Spleen (tissue), 7 donors: ENCODE measurements around the gene MAPK7.

Experiments used
- POLR2AphosphoS5 ChIP-seq, 3 donors: sonication (generic); formaldehyde crosslinking; IDR thresholded peaks; one replicate each; pipeline ENCODE4 v1.5.1; 2017; ENCODE audit warnings: antibody characterized with exemption in 3 of 3
- TF ChIP-seq, protein P1 (sequence below), 11 experiments: fragments of 200-600 bp in 7 of 11; fragments of 450-650 bp in 4 of 11; sonication (generic) in 4 of 11; IDR thresholded peaks in 8 of 11; conservative IDR thresholded peaks in 3 of 11; 1 replicate in 7 of 11; 2 replicates in 4 of 11; pipeline versions ENCODE4 v1.4.0 to v1.8.0; 2016 to 2021; ENCODE audit warnings: antibody characterized with exemption in 11 of 11, inconsistent platforms in 4 of 11, mild to moderate bottlenecking in 1 of 11
- donor health status: DM: no; HTN: no; CAD: no; lungs with moderate emphysema.
- donor health status: DM: no; HTN: no; CAD: no.
- donor health status: DM: no; HTN: no; CAD: no.

DNA sequence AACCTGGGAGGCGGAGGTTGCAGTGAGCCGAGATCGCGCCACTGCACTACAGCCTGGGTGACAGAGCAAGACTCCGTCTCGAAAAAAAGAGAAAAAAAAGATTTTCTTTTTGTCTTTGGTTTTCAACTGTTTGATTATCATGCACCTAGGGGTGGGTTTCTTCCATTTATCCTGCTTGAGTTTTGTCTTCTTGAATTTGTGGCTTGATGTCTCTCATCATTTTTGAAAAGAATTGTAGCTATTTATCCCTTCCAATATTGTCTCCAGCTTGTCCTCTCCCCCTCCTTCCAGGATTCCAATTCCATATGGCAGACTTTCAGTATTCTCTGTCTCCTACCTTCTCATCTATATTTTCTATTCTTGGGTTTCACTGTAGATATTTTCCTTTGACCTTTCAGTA is 23.6 kb upstream of the MAPK7 start:
- TF ChIP-seq, protein P1, sequence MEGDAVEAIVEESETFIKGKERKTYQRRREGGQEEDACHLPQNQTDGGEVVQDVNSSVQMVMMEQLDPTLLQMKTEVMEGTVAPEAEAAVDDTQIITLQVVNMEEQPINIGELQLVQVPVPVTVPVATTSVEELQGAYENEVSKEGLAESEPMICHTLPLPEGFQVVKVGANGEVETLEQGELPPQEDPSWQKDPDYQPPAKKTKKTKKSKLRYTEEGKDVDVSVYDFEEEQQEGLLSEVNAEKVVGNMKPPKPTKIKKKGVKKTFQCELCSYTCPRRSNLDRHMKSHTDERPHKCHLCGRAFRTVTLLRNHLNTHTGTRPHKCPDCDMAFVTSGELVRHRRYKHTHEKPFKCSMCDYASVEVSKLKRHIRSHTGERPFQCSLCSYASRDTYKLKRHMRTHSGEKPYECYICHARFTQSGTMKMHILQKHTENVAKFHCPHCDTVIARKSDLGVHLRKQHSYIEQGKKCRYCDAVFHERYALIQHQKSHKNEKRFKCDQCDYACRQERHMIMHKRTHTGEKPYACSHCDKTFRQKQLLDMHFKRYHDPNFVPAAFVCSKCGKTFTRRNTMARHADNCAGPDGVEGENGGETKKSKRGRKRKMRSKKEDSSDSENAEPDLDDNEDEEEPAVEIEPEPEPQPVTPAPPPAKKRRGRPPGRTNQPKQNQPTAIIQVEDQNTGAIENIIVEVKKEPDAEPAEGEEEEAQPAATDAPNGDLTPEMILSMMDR (IDR thresholded peaks at IDR 0.05 in 8 of 11, conservative IDR thresholded peaks at IDR 0.05 in 3 of 11), result no peak
- TF ChIP-seq POLR2AphosphoS5 (IDR thresholded peaks at IDR 0.05), result no peak
